Stimulated activated memory B cell treated with anti-CD40 and anti-IgM and Interleukin-4, amounts not matched to agents 10 μg/mL and 1 μg/mL and 100 μg/mL, for 72 hours (primary cell): ENCODE measurements around the gene EPS8L1.

Source experiments
- ATAC-seq: fragments of 150-1000 bp; cut with Tn5 transposase; 2 replicates; pipeline ENCODE4 v1.10.0; 2021
- H3K27ac Mint-ChIP-seq: one replicate; pipeline ENCODE4 v1.8.0; 2022; ENCODE audit warnings: mild to moderate bottlenecking, mixed read lengths
- H3K27me3 Mint-ChIP-seq: one replicate; pipeline ENCODE4 v1.8.0; 2022; ENCODE audit warnings: mixed read lengths
- H3K36me3 Mint-ChIP-seq: one replicate; pipeline ENCODE4 v1.8.0; 2022; ENCODE audit warnings: mixed read lengths
- H3K4me1 Mint-ChIP-seq: one replicate; pipeline ENCODE4 v1.8.0; 2022; ENCODE audit warnings: mixed read lengths
- H3K4me3 Mint-ChIP-seq: one replicate; pipeline ENCODE4 v1.8.0; 2022; ENCODE audit warnings: mild to moderate bottlenecking, moderate library complexity, mixed read lengths
- H3K9me3 Mint-ChIP-seq: one replicate; pipeline ENCODE4 v1.8.0; 2022; ENCODE audit warnings: mixed read lengths

EPS8L1 gene

GRCh38 chr19:55067869-55068268 is 7.8 kb upstream of the EPS8L1 start:
- no peak overlapping the region for H3K27ac Mint-ChIP-seq
- H3K4me1 Mint-ChIP-seq, result peaks cover 19% of the 10 kb centered on the region
- H3K9me3 Mint-ChIP-seq, result peaks cover 4% of the 10 kb centered on the region
- H3K4me3 Mint-ChIP-seq, result no peak overlapping the region
- H3K27me3 Mint-ChIP-seq, result peaks cover 71% of the 10 kb centered on the region
- H3K36me3 Mint-ChIP-seq, result no peaks in the 10 kb centered on the region
- ATAC-seq, result no peak

DNA sequence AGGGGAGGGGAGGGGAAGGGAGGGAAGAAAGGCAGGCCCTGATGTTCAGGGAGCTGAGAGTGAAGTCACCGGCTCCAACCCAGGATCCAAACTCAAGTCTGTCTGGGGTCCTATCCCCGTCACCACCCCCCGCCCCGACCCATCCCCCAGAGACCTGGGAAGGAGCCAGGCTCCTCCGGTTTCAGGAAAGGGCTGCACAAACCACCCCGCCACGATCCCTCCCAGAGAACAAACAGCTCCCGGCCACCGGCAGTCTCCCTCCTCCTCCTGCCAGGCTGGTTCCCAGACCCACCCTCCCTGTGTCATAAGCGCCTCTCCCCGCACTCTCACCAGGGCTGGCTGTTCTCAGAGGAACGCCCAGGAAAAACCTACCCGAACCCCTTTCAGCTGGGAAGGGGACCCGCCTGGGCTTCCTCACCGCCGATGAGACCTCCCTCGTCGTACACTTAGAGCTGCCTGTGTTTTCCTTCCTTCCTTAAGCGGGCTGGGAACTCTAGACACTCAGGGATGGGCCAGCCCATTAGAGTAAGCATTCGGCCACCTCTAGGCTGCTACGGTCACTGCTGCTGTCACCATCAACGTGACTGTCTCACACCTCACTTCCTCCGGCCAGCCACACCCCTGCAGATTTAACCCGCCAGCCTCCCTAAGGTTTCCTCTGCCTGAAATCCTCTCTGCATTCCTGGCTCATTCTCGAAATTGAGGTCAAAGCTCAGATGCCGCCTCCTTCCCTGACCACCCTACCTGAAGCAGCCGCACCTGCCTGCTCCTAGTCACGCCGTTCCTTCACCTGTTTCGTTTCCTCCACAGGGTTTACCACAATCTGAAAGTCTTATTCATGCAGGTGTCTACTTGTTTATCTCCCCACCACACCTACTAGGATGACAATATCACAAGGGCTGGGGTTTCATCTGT is 6.5 kb upstream of the EPS8L1 start:
- Mint-ChIP-seq H3K27ac (no peak overlapping the region), H3K36me3 (no peaks in the 10 kb centered on the region), H3K27me3 (peaks cover 84% of the 10 kb centered on the region), H3K4me1 (peaks cover 19% of the 10 kb centered on the region), H3K4me3 (peak overlapping the region; percentile 44), H3K9me3 (peaks cover 6% of the 10 kb centered on the region)
- ATAC-seq, result peak; percentile 54

DNA sequence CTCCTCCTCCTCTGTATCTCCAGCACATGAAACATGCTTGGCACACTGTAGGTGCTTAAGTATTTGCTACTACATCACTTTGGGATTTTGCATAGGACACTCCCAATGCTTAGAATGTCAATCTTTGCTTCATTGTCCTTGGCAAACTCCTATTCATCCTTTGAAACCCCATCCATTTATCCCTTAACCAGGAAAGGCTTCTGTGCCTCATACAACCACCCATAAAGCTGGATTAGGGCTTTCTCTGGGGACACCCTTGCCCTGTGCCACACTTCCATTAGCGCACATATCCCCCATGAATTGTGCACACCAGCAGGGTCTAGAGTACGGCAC is 5.8 kb upstream of the EPS8L1 start:
- H3K27me3 Mint-ChIP-seq, result peaks cover 91% of the 10 kb centered on the region

DNA sequence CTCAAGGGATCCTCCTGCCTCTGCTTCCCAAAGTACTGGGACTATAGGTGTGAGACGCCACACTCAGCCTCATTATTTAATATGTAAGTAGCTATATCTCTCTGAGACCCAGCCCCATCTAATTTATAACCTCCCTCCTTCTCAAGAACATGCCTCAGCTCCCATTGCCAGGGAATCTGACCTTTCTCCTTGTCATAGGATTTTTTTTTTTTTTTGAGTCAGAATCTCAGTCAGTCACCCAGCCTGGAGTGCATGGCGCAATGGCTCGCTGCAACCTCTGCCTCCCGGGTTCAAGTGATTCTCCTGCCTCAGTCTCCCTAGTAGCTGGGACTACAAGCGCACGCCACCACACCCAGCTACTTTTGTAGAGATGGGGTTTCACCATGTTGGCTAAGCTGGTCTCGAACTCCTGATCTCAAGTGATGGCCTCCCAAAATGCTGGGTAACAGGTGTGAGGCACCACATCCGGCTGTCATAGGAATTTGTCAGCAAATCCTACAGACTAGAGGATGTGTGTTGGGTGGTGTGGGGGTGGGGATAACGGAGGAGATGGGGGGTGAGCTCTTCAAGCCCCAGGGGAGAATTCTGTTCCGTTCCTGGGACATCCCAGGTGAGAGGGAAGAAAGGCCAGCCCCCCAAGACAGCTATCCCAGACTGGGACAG is 5.1 kb upstream of the EPS8L1 start:
- H3K27me3 Mint-ChIP-seq, result peaks cover 98% of the 10 kb centered on the region
- no peak for ATAC-seq
- H3K4me1 Mint-ChIP-seq, result peaks cover 19% of the 10 kb centered on the region
- H3K36me3 Mint-ChIP-seq, result no peaks in the 10 kb centered on the region
- peaks cover 6% of the 10 kb centered on the region for H3K9me3 Mint-ChIP-seq
- H3K27ac Mint-ChIP-seq, result no peak overlapping the region
- H3K4me3 Mint-ChIP-seq, result no peak overlapping the region

More for the DNA sequence above, 5.8 kb upstream of the EPS8L1 start:
- no peak overlapping the region for H3K4me3 Mint-ChIP-seq
- H3K27ac Mint-ChIP-seq, result no peak overlapping the region
- H3K36me3 Mint-ChIP-seq, result no peaks in the 10 kb centered on the region
- no peak for ATAC-seq
- H3K9me3 Mint-ChIP-seq, result peaks cover 6% of the 10 kb centered on the region
- H3K4me1 Mint-ChIP-seq, result peaks cover 19% of the 10 kb centered on the region

DNA sequence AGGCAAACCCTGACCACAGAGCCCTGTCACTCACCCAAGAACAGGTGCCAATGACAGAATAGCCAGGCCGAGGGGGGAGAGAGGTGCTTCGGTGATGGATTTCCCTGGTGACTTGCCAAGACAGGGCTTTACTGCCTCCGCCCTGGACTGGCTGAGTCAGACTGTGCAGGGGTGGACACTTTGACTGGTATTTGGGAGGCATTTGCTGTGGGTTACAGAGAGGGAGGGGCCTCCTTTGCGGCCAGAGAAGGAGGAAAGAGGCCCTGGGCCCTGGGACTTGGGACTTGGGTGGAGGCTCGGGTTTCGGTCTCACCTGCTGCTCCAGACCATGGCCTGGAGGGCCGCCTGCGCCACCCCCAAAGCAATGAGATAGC is 4.6 kb upstream of the EPS8L1 start:
- no peak for ATAC-seq
- H3K9me3 Mint-ChIP-seq, result peaks cover 6% of the 10 kb centered on the region
- peaks cover 19% of the 10 kb centered on the region for H3K4me1 Mint-ChIP-seq
- peaks cover 99% of the 10 kb centered on the region for H3K27me3 Mint-ChIP-seq
- H3K27ac Mint-ChIP-seq, result no peak overlapping the region
- H3K4me3 Mint-ChIP-seq, result no peak overlapping the region
- H3K36me3 Mint-ChIP-seq, result no peaks in the 10 kb centered on the region

DNA sequence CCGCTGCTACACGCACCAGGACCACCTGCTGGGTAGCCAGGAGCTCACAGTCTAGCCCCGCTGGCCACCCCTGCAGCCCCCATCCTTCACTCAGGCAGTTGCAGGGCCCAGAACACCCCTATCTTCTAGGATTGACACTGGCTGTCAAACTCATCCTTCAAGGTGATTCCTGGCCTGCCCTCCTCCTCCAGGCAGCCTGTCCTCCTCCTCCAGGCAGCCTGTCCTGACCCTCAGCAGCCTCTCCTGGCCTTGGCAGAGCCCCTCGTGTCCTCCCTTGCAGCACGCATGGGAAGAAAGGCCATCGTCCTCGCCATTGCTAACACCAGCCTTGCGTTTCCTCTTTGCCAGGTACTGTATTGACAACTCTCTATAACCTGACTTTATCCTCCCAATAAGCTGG is 3.8 kb upstream of the EPS8L1 start:
- Mint-ChIP-seq H3K27ac (no peak overlapping the region), H3K4me1 (peaks cover 19% of the 10 kb centered on the region), H3K36me3 (no peaks in the 10 kb centered on the region), H3K27me3 (peaks cover 98% of the 10 kb centered on the region), H3K9me3 (peaks cover 2% of the 10 kb centered on the region), H3K4me3 (no peak overlapping the region)
- ATAC-seq, result no peak

- no peaks in the 10 kb centered on the region for H3K36me3 Mint-ChIP-seq
- no peak overlapping the region for H3K27ac Mint-ChIP-seq
- peaks cover 92% of the 10 kb centered on the region for H3K27me3 Mint-ChIP-seq
- H3K4me1 Mint-ChIP-seq, result peaks cover 16% of the 10 kb centered on the region
- ATAC-seq, result no peak
- H3K9me3 Mint-ChIP-seq, result peaks cover 8% of the 10 kb centered on the region
- H3K4me3 Mint-ChIP-seq, result no peak overlapping the region
These were observed 652 bp downstream of the EPS8L1 start for GRCh38 chr19:55076321-55076720.

- peaks cover 91% of the 10 kb centered on the region for H3K27me3 Mint-ChIP-seq
- peaks cover 8% of the 10 kb centered on the region for H3K9me3 Mint-ChIP-seq
- H3K27ac Mint-ChIP-seq, result no peak overlapping the region
- H3K4me3 Mint-ChIP-seq, result no peak overlapping the region
- H3K36me3 Mint-ChIP-seq, result no peaks in the 10 kb centered on the region
- H3K4me1 Mint-ChIP-seq, result peaks cover 22% of the 10 kb centered on the region
- ATAC-seq, result no peak
These were observed 1.4 kb downstream of the EPS8L1 start for GRCh38 chr19:55077106-55077505.

DNA sequence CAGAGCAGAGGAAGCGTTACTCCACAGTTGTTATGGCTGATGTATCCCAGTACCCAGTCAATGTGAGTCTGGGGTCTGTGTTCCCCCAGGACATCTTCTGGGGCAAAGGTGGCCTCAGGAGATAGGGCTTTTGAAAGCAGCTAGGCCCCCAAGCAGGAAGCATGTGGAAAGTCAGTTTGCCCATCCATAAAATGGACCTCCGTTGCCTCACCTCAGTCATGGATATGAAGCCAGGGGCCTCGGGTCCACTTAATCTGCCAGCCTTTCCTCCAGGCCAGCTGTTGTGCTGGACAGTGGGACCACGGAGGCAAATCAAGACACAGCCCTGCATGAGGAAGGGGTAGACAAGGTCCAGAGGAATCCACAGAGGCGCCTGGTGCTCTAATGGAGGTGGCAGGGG is 3.3 kb downstream of the EPS8L1 start:
- Mint-ChIP-seq H3K36me3 (no peaks in the 10 kb centered on the region), H3K9me3 (peaks cover 9% of the 10 kb centered on the region), H3K4me3 (peak overlapping the region; percentile 10), H3K4me1 (peaks cover 32% of the 10 kb centered on the region), H3K27me3 (peaks cover 91% of the 10 kb centered on the region), H3K27ac (no peak overlapping the region)
- ATAC-seq, result no peak

- Mint-ChIP-seq H3K4me3 (peak overlapping the region; percentile 10), H3K36me3 (no peaks in the 10 kb centered on the region), H3K27ac (no peak overlapping the region), H3K4me1 (peaks cover 32% of the 10 kb centered on the region), H3K9me3 (peaks cover 9% of the 10 kb centered on the region), H3K27me3 (peaks cover 91% of the 10 kb centered on the region)
- ATAC-seq, result no peak
These were observed 3.9 kb downstream of the EPS8L1 start for GRCh38 chr19:55079400-55080038.

DNA sequence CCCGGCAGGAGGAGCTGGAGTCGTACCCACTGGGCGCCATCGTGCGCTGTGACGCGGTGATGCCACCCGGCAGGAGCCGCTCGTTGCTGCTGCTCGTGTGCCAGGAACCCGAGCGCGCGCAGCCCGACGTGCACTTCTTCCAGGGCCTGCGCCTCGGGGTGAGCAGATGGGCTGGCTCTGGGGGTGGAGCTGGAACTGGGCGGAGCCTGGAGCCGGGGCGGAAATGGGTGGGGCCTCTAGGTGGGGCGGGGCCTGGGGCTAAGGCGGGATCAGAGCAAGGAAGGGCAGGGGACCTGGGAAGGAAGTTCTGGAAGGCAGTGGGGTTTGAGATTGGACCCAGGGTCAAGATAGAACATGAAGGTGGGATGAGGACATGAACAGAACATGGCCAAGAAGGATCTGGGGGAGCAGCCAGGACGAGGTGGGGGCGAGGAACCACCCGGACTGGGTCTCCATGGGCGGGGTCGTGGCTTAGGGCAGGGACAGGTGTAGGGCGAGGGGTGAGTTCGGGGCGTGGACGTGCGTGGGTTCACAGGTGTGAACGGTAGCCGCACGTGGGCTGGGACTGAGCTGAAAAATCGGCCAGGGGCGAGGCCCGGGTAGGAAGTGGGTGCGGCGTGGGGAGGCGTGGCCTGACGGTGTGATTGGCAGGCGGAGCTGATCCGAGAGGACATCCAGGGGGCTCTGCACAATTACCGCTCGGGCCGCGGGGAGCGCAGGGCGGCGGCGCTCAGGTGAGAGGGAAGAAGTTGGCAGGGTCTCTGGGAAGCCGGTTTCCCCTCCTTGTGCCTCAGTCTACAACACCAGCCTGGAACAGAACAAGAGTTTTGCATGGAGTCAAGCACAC is 4.7 kb downstream of the EPS8L1 start:
- H3K4me3 Mint-ChIP-seq, result peak overlapping the region; percentile 78
- H3K27me3 Mint-ChIP-seq, result peaks cover 87% of the 10 kb centered on the region
- H3K36me3 Mint-ChIP-seq, result no peaks in the 10 kb centered on the region
- ATAC-seq, result peak; percentile 55
- peak overlapping the region; percentile 8 for H3K27ac Mint-ChIP-seq
- peaks cover 9% of the 10 kb centered on the region for H3K9me3 Mint-ChIP-seq
- H3K4me1 Mint-ChIP-seq, result peaks cover 32% of the 10 kb centered on the region

GRCh38 chr19:55080968-55081769 is 5.5 kb downstream of the EPS8L1 start:
- Mint-ChIP-seq H3K36me3 (no peaks in the 10 kb centered on the region), H3K27ac (peak overlapping the region; percentile 8), H3K9me3 (peaks cover 9% of the 10 kb centered on the region), H3K27me3 (peaks cover 87% of the 10 kb centered on the region), H3K4me1 (peaks cover 32% of the 10 kb centered on the region), H3K4me3 (peak overlapping the region; percentile 78)
- ATAC-seq, result peak; percentile 82

DNA sequence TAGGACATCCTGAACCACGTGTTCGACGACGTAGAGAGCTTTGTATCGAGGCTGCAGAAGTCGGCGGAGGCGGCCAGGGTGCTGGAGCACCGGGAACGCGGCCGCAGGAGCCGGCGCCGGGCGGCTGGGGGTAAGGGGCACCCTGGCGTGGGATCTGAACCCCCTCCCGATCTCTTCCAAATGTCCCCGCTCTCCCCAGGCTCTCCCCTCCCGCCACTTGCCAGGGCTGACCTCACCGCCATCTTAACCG is 6.0 kb downstream of the EPS8L1 start:
- no peak for ATAC-seq
- Mint-ChIP-seq H3K36me3 (no peaks in the 10 kb centered on the region), H3K27ac (no peak overlapping the region), H3K9me3 (peaks cover 9% of the 10 kb centered on the region), H3K27me3 (peaks cover 83% of the 10 kb centered on the region), H3K4me3 (peak overlapping the region; percentile 78), H3K4me1 (peaks cover 32% of the 10 kb centered on the region)

GRCh38 chr19:55082020-55082851 is 6.6 kb downstream of the EPS8L1 start:
- Mint-ChIP-seq H3K36me3 (peaks cover 2% of the 10 kb centered on the region), H3K4me1 (peaks cover 35% of the 10 kb centered on the region), H3K27me3 (peaks cover 83% of the 10 kb centered on the region), H3K27ac (no peak overlapping the region), H3K9me3 (peaks cover 9% of the 10 kb centered on the region), H3K4me3 (peak overlapping the region; percentile 78)
- ATAC-seq, result no peak
